HG03025 (cell line): ENCODE measurements around the gene NRROS.

Experiments used
- ATAC-seq: cut with Tn5 transposase; IDR thresholded peaks from one replicate; pipeline ENCODE4 v1.9.1; 2021; ENCODE audit warnings: mild to moderate bottlenecking, moderate library complexity; ENCODE audit not compliant: unreplicated experiment, low FRiP score

The NRROS gene

GRCh38 chr3:196645897-196646665 is 6.6 kb downstream of the NRROS start:
- ATAC-seq = no peak

DNA sequence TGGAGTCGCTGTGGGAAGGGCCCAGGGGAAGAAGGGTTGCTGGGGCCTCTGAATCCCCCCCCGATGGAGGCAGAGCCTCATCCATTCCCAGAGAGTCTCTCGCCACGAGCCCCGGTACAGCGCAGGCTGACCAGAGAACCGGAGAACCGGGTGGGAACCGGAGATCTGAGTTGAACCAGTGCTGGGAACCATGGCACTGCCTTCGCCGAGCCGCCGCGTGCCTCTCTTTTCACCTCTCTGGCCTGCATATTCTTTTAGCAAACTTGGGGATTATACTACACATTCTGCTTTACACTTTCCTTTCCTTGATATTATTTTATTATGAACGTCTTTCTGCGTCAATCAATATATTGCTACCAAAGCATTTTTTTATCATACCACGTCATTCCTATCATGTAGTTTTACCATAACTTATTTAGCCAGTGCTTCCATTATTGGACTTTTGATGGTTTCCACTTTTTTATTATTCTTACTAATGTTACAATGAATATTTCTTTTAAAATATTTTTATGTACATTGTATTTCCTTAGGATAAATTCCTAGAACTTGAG is 7.2 kb downstream of the NRROS start:
- ATAC-seq = no peak

- no peak for ATAC-seq
Measured at GRCh38 chr3:196650740-196651311, 11.3 kb downstream of the NRROS start.

DNA sequence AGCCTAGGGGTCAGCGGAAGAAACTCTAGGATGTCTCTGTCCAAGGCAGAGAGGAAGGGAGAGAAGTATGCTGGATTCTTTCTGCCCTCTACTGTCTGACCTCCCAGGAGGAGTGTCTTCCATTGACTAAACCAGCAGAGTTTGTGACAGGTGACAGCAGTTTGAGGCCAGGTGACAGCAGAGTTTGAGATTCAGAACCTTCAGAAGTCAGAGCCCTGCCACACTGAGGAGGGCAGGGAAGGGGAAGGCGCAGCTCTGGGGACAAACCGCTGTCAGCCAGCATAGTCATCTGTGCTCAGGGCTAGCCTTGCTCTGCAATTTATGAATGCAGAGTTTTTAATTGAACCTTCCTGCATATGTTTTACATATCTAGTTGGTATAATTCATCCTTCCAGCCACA is 12.3 kb downstream of the NRROS start:
- no peak for ATAC-seq

GRCh38 chr3:196652961-196653795 is 13.7 kb downstream of the NRROS start:
- no peak for ATAC-seq

- no peak for ATAC-seq
Measured at GRCh38 chr3:196654006-196654734, 14.7 kb downstream of the NRROS start.

DNA sequence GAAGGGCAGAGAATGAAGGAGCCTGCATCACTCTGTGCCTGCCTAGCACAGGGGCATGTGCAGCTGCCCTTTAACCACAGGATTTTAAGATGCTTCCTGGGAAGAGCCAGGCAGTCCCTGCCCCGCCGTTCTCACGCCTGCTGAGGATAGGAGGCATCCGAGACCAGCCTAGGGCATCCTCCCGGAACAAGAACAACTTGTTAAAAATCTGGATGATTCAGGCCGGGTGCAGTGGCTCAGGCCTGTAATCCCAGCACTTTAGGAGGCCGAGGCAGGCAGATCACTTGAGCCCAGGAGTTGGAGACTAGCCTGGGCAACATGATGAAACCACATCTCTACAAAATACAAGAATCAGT is 15.2 kb downstream of the NRROS start:
- no peak for ATAC-seq

DNA sequence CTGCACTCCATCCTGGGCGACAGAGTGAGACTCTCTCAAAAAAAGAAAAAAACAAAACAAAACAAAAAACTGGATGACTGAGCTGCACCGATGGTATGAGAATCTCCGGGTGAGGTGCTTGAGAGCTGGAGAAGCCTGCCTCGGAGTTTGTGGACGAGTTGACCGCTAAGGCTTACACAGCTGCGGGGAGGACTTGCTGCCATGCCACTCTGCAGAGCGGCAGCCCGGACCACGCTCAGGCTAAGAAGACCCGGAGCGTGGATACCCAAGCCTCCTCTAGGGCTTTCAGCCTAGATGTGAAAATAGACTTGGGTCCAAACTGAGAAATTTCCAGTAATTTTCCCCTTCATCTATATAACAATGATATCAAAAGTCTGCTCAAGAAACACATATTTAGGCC is 16.0 kb downstream of the NRROS start:
- no peak for ATAC-seq

DNA sequence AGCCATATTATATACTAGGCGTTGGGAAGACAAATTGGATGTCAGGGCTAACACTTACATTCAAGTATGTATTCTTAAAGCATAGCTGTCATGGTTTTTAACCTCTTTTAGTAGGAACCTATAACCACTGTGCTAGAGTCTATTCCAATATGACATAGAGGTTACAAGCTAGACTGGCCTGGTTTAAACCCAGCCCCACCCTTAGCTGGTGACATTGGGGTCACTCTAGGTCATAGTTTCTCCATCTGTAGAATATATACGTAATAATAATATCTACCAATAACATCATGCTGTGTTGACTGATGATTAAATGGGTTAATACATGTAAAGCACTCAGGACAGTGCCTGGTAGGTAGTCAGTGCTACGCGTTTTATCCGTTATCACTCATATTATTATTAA is 16.7 kb downstream of the NRROS start:
- no peak for ATAC-seq

DNA sequence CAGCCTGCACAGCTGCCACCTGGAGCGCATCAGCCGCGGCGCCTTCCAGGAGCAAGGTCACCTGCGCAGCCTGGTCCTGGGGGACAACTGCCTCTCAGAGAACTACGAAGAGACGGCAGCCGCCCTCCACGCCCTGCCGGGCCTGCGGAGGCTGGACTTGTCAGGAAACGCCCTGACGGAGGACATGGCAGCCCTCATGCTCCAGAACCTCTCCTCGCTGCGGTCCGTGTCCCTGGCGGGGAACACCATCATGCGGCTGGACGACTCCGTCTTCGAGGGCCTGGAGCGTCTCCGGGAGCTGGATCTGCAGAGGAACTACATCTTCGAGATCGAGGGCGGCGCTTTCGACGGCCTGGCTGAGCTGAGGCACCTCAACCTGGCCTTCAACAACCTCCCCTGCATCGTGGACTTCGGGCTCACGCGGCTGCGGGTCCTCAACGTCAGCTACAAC is 20.4 kb downstream of the NRROS start:
- ATAC-seq = no peak

DNA sequence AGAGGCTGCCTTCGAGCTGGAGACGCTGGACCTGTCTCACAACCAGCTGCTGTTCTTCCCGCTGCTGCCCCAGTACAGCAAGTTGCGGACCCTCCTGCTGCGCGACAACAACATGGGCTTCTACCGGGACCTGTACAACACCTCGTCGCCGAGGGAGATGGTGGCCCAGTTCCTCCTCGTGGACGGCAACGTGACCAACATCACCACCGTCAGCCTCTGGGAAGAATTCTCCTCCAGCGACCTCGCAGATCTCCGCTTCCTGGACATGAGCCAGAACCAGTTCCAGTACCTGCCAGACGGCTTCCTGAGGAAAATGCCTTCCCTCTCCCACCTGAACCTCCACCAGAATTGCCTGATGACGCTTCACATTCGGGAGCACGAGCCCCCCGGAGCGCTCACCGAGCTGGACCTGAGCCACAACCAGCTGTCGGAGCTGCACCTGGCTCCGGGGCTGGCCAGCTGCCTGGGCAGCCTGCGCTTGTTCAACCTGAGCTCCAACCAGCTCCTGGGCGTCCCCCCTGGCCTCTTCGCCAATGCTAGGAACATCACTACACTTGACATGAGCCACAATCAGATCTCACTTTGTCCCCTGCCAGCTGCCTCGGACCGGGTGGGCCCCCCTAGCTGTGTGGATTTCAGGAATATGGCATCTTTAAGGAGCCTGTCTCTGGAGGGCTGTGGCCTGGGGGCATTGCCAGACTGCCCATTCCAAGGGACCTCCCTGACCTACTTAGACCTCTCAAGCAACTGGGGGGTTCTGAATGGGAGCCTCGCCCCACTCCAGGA is 21.1 kb downstream of the NRROS start:
- no peak for ATAC-seq

- ATAC-seq = no peak
Measured at GRCh38 chr3:196661400-196661799, 21.9 kb downstream of the NRROS start.

- no peak for ATAC-seq
Measured at GRCh38 chr3:196662033-196662432, 22.5 kb downstream of the NRROS start.

DNA sequence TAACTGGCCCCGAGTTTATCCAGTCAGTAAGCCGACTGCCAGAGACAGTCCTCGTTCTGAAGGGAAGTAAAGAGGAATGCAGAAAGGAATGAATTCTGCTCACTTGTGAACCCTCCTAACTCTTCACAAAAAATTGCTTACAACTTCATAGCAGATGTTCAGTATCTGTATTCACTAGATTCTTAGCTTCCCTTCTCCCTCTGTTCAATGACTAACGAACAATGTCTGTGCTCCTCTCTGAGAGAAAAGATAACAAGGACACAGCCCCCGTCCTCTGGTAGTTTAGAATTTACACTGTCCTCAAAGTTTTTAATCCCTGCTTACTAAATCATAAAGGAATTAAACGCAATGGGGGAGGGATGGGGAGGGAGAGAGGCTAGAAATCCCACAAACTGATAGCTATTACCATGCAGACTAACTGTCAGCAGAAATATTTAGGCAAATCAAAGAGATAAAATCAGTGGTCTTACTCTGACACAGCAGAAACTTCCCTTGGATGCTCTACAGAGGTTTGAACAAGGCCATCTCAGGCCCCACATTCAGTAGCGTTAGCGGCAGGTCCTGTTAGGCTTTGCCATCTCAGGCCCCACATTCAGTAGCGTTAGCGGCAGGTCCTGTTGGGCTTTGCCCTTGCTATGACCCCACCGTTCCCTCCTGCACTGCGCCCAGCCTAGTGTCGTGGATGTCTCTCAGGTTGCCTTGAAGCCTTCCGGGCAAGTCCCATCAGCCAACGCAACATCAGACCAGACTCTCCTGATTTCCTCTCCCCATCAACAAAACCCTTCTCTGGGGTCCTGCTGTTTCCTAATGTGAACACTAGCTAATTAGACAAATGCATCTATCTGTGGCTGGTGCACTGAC is 23.4 kb downstream of the NRROS start:
- ATAC-seq = no peak

- no peak for ATAC-seq
Measured at GRCh38 chr3:196666001-196666867, 26.7 kb downstream of the NRROS start.

GRCh38 chr3:196667056-196667825 is 27.7 kb downstream of the NRROS start:
- ATAC-seq = no peak

DNA sequence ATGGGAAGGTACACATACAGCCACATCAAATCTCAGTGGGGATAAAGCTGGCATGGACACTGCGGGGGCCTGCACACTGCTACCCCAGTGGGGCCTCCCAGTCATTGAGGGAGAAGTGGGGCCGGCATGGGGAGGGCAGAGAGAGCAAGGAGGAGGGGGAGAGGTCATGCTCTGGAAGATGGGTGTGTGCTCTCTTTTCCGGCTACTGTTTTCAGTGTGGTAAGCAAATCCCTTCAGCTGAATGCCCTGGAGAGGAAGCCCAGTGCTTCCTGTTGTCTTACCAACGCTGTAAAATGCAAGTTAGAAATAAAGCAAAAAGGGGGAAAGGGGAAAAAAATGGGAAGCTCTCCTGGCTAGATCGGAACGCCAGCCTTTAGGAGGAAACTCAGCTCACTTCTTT is 30.8 kb downstream of the NRROS start:
- ATAC-seq = no peak
